KOPT-K1 (cell line): ENCODE data around the gene ZNF143.
"Not testable (repeated sequence)": the region's sequence is repeated elsewhere in the genome, so short reads cannot be mapped to it uniquely, and the experiment has no call there.

ENCODE experiments used
- H3K27ac ChIP-seq: fragments of 200-600 bp; sonication (generic); 2 replicates; pipeline ENCODE4 v1.5.1; 2016; ENCODE audit warnings: antibody characterized with exemption, mild to moderate bottlenecking, low read depth, low read length; ENCODE audit not compliant: poor library complexity, severe bottlenecking
- H3K36me3 ChIP-seq: fragments of 200-600 bp; sonication (generic); 2 replicates; pipeline ENCODE4 v1.5.1; 2017; ENCODE audit warnings: antibody characterized with exemption, mild to moderate bottlenecking, low read length, moderate library complexity; ENCODE audit not compliant: insufficient read depth
- H3K9me3 ChIP-seq: fragments of 200-600 bp; sonication (generic); 2 replicates; pipeline ENCODE4 v1.5.1; 2017; ENCODE audit warnings: antibody characterized with exemption, low read length, mild to moderate bottlenecking; ENCODE audit not compliant: insufficient read depth, poor library complexity, severe bottlenecking

ZNF143 gene

DNA sequence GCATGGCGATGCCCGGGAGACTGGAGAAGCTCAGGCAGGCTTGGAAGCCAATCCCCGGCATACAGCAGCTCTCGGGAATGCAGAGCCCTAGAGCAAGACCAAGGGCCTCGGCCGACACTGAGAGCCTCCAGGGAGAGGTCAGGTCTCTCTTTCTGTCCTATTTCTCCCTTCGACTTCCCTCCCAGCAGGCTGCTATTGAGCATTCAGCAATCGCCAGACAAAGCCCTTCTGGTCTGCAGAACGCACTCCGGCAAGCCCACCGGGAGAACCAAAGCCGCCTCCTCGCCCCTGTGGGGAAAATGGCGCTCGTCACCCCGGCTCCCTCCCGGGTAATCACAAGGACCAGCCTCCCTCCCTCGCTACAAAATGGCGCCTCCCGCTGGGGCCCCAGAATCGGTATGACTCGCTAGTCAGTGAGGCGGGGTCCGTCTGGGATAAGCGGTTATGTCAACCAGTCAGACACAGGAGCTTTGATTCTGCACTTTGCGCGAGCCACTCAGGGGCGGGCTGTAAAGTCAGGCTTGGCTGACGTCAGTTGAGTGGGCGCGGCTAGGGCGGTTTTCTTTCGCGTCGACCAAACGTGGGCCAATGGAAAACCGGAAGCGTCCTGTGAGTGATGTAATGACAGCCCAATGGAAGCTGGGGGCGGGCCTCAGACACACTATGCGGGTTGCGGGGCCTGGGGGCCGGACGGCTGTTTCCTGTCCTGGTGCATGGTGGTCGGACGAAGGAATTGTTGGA lies at the start of gene ZNF143:
ZNF143 (plus strand) TSS at position 691 of the 741 bp plus-strand sequence. CDS start 10,297 bp downstream, outside the sequence.
- peak within 1 kb of the TSS; percentile 96 for H3K27ac ChIP-seq
- no peaks in the 10 kb centered on the region for H3K36me3 ChIP-seq
- H3K9me3 ChIP-seq, result no peaks in the 10 kb centered on the region

DNA sequence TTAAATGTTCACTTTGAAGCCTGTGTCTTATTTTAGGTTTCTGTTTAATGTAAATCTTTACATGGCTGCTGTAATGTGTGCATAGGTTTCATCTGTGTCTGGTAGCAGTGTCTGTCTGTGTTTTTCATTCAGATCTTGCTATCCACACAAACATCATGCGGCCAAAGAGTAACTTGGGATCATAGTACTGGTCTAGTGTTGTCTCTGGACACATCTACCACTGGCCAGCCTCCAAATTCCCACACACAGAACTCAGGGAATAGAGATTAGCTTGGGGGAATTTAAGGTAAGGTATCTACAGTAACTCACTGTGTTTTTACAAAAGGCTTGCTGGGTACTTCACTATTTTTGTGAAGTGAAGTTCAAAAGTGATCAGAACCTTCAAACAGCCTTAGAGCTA lies 32.1 kb upstream of the ZNF143 start:
- peaks cover 100% of the 10 kb centered on the region for H3K36me3 ChIP-seq
- no peaks in the 10 kb centered on the region for H3K9me3 ChIP-seq
- no peak overlapping the region for H3K27ac ChIP-seq

DNA sequence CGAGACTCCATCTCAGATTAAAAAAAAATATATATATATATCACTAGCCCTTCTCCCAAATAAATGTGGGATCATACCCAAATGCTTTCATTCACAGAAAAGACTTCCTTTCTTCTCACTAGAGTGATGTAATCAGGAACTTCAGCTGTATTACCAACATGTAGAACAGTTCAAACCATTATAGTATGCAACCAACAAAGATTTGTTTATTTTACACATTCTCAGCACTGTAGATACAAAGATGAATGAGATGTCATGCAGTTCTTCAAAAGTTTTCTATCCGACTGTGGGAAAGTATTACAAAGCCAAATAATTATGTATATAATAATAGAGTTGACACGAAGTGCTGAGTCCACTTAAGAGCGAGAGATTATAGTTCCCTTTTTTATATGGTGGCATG lies 22.2 kb upstream of the ZNF143 start:
- H3K9me3 ChIP-seq, result no peaks in the 10 kb centered on the region
- peaks cover 100% of the 10 kb centered on the region for H3K36me3 ChIP-seq
- no peak overlapping the region for H3K27ac ChIP-seq

DNA sequence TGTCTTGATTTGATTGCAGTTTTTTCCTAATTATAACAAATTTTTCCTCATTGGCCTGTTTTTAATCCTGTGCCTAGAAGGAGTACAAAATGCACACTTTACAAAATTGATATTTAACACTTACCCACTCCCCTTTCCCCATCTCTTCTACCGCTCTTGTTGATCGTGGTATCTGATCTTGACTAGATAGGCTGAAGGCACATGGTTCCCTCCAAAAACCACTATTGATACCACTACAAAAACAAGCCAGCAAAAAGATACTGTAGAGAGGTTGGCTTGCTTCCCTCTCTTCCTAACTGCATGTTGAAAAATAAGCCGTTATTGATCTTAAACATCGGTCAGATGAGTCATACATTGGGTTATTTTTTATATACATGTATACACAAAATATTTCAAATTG lies 14.6 kb upstream of the ZNF143 start:
- Histone ChIP-seq H3K9me3 (peaks cover 11% of the 10 kb centered on the region), H3K36me3 (peaks cover 97% of the 10 kb centered on the region), H3K27ac (peak overlapping the region; percentile 25)

DNA sequence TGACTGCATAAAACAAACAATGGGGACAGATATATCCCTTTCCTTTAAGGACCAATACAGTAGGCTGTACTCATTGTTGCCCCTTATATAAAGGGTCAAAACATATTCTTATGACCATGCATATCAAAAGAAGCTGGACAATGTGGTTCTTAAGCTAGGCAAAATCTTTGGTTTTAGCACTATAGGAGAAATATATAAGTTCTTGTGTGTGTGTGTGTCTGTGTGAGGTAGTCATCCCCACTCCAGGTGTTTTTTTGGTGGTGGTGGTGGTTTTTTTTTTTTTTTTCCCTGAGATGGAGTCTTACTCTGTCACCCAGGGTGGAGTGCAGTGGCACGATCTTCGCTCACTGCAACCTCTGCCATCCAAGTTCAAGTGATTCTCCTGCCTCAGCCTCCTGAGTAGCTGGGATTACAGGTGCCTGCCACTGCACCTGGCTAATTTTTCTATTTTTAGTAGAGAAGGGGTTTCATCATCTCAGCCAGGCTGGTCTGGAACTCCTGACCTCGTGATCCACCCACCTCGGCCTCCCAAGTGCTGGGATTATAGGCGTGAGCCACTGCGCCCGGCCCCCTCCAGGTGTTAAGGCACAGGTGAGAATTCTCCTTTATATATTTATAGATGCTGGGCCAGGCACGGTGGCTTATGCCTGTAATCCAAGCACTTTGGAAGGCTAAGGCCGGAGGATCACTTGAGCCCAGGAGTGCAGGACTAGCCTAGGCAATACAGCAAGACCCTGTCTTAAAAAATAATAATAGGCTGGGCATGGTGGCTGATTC lies 12.0 kb upstream of the ZNF143 start:
- Histone ChIP-seq H3K9me3 (peaks cover 21% of the 10 kb centered on the region), H3K36me3 (peaks cover 78% of the 10 kb centered on the region), H3K27ac (no peak overlapping the region)

DNA sequence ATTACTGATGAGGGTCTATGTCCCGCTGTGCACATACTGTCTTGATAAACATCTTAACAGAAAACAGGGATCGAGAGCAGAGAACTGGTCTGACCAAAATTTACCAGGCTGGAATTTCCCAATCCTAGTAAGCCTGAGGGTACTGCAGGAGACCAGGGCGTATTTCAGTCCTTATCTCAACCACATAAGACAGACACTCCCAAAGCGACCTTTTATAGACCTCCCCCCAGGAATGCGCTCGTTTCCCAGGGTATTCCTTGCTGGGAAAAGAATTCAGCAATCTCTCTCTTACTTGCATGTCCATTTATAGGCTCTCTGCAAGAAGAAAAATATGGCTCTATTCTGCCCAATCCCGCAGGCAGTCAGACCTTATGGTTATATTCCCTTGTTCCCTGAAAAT lies 8.8 kb upstream of the ZNF143 start:
- peaks cover 21% of the 10 kb centered on the region for H3K9me3 ChIP-seq
- H3K36me3 ChIP-seq, result peaks cover 46% of the 10 kb centered on the region
- H3K27ac ChIP-seq, result not testable (repeated sequence)

DNA sequence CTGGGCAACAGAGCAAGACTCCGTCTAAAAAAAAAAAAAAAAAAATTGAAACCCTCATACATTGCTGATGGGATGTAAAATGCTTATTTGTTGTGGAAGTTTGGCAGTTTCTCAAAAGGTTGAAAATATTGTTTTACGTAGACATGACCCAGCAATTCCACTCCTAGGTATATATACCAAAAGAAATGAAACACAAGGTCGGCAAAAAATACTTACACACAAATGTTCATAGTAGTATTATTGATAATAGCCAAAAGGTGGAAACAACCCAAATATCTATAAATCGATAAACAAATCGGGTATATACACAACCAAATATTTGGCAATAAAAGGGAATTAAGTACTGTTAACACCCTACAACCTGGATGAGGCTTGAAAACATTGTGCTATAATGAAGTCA lies 5.1 kb upstream of the ZNF143 start:
- H3K27ac ChIP-seq, result no peak overlapping the region
- peaks cover 15% of the 10 kb centered on the region for H3K9me3 ChIP-seq
- H3K36me3 ChIP-seq, result peaks cover 9% of the 10 kb centered on the region; the same call in 1 of the 2 replicates

DNA sequence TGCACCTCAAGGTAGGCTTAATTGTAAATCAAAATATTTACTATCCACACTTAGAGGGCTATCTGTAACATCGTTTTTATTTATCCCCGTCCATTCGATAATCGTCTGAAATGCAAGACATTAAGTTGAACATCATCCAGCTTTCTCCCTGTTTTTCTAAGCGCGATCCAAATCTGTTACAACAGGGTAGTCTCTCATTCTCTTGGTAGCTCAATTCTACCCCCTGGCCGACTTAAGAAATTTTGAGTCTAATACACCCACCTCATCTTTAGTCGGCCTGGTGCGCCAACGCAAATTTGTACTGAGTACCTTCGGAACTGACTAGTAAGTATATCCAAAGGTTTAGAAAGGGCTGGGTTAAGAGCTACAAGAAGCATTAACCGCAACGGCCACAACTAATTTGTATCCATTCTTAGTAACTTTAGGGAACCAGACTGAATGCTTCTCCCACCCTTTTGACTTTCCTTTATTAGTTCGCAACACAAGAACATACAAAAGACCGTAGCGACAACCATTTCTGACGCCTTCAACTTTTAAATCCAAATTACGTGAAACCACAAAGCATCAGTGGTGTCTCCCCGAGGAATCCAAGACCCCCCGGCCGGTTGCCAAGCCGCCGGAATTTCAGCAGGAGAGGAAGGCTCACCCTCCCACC lies 1.0 kb upstream of the ZNF143 start:
- H3K27ac ChIP-seq, result peak overlapping the region; percentile 96
- H3K36me3 ChIP-seq, result no peaks in the 10 kb centered on the region
- no peaks in the 10 kb centered on the region for H3K9me3 ChIP-seq

DNA sequence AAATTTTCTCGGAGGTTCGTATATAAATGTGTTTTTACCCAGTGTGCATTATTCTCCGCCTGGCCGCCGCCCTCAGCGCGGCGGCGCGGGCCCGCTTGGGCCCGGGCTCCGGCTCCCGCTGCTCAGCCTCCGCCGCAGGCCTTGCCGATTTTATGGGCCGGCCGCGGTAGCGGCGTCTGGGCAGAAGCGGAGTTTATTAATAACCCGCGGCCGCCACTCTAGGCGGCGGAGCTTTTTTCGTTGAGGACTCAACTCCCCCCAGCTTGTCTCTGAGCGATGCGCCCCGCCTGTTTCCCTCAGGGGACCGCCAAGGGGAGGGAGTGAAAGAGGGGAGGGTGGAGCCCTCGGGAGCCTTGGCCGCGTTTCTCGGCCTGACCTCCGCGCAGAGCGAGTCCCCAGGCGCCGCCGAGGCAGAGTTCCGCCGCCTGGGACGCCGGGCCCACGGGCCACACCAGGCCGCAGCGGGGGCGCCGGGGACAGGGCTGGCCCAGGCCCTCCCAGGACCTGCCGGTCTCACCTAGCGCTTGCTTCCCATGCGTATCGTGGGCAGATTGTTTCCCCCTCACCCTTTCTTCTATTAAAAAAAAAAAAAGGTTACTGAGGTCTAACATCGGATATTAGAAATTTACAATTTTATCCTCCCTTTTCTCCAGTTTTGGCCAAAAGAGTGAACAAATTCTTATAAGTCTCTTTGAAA lies 399 bp downstream of the ZNF143 start:
- Histone ChIP-seq H3K36me3 (no peaks in the 10 kb centered on the region), H3K9me3 (no peaks in the 10 kb centered on the region), H3K27ac (peak overlapping the region; percentile 96)

DNA sequence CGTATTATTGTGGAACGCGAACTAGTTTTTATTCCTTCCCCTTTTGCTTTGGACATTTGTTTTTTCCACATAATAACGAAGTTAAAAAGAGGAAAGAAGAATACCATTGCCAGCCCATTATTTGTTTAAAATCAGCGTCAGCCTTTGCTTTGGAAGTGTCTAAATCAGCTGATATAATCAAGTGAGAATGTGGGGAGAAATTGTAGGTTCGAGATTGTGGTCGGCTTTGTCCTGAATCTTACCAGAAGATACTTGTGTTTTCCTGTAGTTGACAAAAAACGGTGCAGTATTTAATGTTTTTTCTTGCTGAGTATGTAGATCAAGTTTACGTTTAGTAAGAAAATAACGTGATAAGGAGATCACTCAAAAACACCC lies 935 bp downstream of the ZNF143 start:
- H3K27ac ChIP-seq, result peak overlapping the region; percentile 96
- no peaks in the 10 kb centered on the region for H3K36me3 ChIP-seq
- no peaks in the 10 kb centered on the region for H3K9me3 ChIP-seq

DNA sequence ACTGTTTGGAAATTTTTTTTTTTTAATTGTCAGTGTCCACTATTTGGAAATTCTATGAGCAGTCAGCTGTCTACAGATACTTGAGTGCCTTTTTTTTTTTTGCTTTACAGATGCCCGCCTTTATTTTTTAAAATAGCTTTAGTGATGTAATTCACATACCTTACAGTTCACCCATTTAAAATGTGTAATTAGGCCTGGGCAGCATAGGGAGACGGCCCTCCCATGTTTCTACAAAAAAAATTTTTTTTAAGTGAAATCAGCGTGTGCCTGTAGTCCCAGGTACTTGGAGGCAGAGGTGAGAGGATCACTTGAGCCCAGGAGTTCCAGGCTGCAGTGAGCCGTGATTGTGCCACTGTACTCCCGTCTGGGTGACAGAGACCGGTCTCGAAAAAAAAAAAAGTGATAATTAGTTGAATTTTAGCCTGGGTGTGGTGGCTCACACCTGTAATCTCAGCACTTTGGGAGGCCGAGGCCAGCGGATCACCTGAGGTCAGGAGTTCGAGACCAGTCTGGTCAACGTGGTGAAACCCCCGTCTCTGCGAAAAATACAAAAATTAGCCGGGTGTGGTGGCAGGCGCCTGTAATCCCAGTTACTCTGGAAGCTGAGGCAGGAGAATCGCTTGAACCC lies 1.5 kb downstream of the ZNF143 start:
- no peaks in the 10 kb centered on the region for H3K36me3 ChIP-seq
- peak overlapping the region; percentile 96 for H3K27ac ChIP-seq
- H3K9me3 ChIP-seq, result no peaks in the 10 kb centered on the region

DNA sequence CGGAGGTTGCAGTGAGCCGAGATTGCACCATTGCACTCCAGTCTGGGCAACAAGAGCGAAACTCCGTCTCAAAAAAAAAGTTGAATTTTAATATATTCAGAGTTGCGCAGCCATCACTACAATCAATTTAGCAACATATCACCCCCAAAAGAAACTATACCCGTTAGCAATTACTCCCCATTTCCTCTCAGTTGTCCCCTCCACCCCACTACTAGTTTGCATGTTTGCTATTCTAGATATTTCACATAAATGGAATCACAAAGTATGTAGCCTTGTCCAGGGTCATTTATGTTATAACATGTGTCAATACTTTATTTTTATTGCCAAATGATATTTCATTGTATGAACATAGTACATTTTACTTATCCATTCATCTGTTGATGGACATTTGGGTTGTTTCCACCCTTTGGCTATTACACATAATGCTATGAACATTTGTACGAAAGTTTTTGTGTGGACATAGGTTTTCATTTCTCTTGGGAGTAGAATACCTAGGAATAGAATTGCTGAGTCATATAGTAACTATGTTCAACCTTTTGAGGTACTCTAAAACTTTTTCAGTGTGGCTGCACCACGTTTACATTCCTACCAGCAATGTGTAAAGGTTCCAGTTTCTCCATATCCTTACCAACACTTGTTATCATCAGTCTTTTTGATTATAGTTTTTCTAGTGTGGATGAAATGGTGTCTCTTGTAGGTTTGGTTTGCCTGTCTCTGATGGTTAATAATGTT lies 2.2 kb downstream of the ZNF143 start:
- H3K36me3 ChIP-seq, result no peaks in the 10 kb centered on the region
- peak overlapping the region; percentile 20 for H3K27ac ChIP-seq
- H3K9me3 ChIP-seq, result no peaks in the 10 kb centered on the region

DNA sequence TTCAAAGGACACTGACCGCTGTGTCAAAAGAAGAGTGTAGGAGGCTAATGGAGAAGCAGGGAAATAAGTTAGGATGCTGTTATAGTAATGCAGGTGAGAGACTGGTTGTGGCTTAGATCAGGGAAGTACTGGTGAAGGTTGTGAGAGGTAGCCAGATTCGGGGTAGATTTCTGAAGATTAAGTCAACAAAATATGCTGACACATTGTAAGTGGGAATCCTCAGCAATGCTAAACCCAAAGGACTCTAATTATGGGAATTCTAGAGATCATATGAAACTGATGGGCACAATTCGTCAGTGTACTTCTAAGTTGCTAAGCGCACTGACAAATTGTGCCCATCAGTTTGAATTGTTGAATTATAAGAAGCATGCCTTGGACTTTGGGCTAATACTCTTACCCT lies 10.0 kb downstream of the ZNF143 start:
- Histone ChIP-seq H3K9me3 (no peaks in the 10 kb centered on the region), H3K27ac (no peak overlapping the region), H3K36me3 (peaks cover 46% of the 10 kb centered on the region)

DNA sequence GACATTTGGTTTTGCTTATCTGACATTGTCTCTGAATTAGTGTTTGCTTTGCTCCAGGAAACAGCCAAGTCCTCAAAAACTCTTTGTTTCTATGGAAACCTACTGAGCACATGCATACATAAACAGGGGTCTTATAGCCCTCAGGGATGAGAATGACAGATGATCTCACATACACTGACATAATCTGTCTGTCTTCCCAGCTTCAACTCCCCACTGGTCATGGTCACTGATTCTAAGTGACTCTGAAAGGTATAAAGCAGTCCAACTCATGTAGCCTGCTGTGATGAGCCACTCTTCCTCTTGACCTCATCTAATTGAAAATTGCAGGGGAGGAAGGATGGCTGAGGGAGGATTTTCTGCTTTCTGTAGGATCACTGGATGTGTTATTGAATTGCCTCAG lies 12.6 kb downstream of the ZNF143 start:
- H3K9me3 ChIP-seq, result no peaks in the 10 kb centered on the region
- H3K36me3 ChIP-seq, result peaks cover 65% of the 10 kb centered on the region
- no peak overlapping the region for H3K27ac ChIP-seq
